Stimulated activated CD8-positive, alpha-beta memory T cell treated with anti-CD3 and anti-CD28 coated beads, Interleukin-4, amount 100 ng/mL, for 4 hours (primary cell): ENCODE measurements around the gene CEP55.

Experiments used
- DNase-seq, 2 donors: peaks; one replicate each; pipeline ENCODE4 v3.0.0-alpha.2; 2020; ENCODE audit warnings: low read depth in 2 of 2, low spot score in 1 of 2

The CEP55 gene

GRCh38 chr10:93560541-93560940 is 64.1 kb downstream of the CEP55 start:
- DNase-seq, result no peak

- DNase-seq, result no peak
These were observed 69.0 kb downstream of the CEP55 start for GRCh38 chr10:93565446-93565845.

GRCh38 chr10:93566435-93567276 is 70.2 kb downstream of the CEP55 start, which contains the start of gene FFAR4:
Gene FFAR4 (plus strand): TSS chr10:93566665. CDS start chr10:93566721, 56 bp downstream.
- DNase-seq, result no peak

GRCh38 chr10:93567277-93568104 is 71.1 kb downstream of the CEP55 start:
- DNase-seq, result no peak

- DNase-seq, result no peak
These were observed 71.6 kb downstream of the CEP55 start for GRCh38 chr10:93568105-93568390.

- DNase-seq, result no peak
These were observed 74.0 kb downstream of the CEP55 start for GRCh38 chr10:93570383-93570782.

GRCh38 chr10:93572606-93573005 is 76.2 kb downstream of the CEP55 start:
- DNase-seq, result no peak

- DNase-seq, result no peak
These were observed 76.9 kb downstream of the CEP55 start for GRCh38 chr10:93573051-93573909.

- DNase-seq, result no peak
These were observed 77.5 kb downstream of the CEP55 start for GRCh38 chr10:93573924-93574323.

GRCh38 chr10:93576888-93577287 is 80.5 kb downstream of the CEP55 start:
- DNase-seq, result no peak

GRCh38 chr10:93577565-93577964 is 81.2 kb downstream of the CEP55 start:
- no peak for DNase-seq
